HG03565 (cell line): ENCODE results near the gene PLPP4.
"Not testable (repeated sequence)": the region's sequence is repeated elsewhere in the genome, so short reads cannot be mapped to it uniquely, and the experiment has no call there.

Experiments
- ATAC-seq: cut with Tn5 transposase; IDR thresholded peaks from one replicate; pipeline ENCODE4 v1.9.1; 2021; ENCODE audit warnings: mild to moderate bottlenecking, moderate library complexity; ENCODE audit not compliant: unreplicated experiment

The PLPP4 gene

GRCh38 chr10:120485946-120486345 lies 28.9 kb downstream of the PLPP4 start:
- ATAC-seq = no peak

GRCh38 chr10:120486671-120487205 lies 29.7 kb downstream of the PLPP4 start:
- no peak for ATAC-seq

- ATAC-seq = no peak
These were observed 33.3 kb downstream of the PLPP4 start for GRCh38 chr10:120490288-120490687.

DNA sequence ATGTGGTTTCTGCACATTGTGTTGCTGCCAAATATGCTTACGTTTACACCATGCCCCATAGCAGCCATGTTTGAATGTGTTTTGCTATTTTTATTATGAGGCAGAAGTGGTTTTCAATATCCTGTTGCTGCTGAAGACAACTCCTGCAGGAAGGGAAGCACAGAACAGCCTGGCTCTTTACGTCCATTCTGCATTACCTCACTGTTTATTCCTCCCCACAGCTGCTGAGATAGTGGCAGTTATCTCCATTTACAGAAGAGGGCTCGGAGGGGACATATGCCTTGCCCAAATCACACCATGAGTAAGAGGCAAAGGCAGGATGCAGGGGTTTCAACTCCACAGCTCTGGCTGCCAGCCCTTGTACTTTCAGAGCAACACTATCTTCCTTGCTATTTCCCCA lies 35.3 kb downstream of the PLPP4 start:
- ATAC-seq = no peak

- ATAC-seq = no peak
These were observed 36.6 kb downstream of the PLPP4 start for GRCh38 chr10:120493411-120494312.

- ATAC-seq = no peak
These were observed 37.3 kb downstream of the PLPP4 start for GRCh38 chr10:120494313-120494710.

GRCh38 chr10:120495226-120496009 lies 38.4 kb downstream of the PLPP4 start:
- ATAC-seq = no peak

- no peak for ATAC-seq
These were observed 42.9 kb downstream of the PLPP4 start for GRCh38 chr10:120499883-120500282.

DNA sequence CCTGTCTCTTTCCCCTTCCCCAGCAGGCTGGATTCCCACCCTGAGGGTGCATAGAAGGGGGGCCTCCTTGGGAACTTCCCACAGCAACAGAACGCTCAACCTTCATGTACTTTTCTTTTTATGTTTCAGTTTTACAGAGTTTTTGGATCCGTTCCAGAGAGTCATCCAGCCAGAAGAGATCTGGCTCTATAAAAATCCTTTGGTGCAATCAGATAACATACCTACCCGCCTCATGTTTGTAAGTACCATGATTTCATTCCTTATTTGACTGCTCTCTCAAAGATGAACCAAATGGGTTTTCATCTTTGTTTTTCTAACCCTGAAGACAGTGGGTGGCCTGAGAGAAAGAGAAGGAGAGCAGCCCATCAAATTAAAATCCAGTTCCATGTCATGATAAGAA lies 46.7 kb downstream of the PLPP4 start:
- no peak for ATAC-seq

DNA sequence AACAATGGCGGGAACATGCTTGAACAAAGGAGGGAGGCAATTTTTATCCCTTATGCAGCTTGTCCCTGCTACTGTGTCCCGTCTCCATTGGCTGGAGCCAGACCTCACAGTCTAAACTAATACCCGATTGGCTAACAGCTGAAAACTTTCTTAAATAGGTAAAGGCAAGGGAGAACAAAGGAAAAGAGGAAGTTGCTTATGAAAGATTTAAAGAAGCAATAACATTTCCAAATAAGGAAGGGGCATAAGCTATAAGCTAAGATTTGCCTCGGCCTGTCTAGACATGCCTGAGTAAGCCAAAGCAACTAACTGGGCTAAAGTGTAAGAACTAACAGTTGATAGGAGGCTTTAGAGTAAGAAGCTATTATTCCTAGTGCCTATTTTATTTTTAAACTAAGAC lies 47.2 kb downstream of the PLPP4 start:
- ATAC-seq = not testable (repeated sequence)

- no peak for ATAC-seq
These were observed 48.0 kb downstream of the PLPP4 start for GRCh38 chr10:120505056-120505455.

DNA sequence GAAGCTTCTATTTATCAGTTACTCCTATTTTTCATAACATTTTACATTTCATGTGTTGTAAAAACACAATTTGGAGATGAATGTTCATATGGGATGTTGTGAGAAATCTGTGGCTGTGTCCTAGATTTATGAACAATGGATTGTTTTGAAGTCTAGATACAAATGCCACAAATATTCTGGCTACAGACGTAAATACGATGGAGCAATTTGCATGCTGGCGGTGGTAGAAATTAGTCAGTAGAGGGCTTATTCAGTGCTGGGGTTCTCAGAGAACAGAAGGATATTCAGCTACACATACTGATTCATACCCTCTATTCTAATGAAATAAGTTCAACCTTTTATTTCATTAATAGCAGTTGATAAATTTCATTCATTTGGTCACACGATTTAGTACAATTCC lies 48.8 kb downstream of the PLPP4 start:
- no peak for ATAC-seq

DNA sequence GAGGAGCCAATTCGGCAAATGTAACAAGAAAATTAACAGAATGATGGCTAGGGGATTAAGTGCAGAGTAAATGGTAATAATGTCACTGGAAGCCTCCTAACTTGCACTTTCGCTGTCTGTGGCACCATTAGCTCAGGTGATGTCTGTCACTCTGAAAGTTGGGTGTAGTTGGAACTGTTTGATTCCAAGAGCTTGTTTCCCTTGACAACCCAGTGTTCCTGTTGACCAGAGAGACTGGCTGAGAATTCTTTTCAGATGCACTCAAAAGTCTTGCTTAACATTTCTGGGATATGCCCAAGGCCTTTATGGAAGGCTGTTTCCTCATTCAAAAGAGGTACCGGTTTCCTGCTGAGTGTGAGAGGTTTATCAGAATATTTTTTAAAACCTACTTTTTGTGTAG lies 49.6 kb downstream of the PLPP4 start:
- ATAC-seq = no peak

DNA sequence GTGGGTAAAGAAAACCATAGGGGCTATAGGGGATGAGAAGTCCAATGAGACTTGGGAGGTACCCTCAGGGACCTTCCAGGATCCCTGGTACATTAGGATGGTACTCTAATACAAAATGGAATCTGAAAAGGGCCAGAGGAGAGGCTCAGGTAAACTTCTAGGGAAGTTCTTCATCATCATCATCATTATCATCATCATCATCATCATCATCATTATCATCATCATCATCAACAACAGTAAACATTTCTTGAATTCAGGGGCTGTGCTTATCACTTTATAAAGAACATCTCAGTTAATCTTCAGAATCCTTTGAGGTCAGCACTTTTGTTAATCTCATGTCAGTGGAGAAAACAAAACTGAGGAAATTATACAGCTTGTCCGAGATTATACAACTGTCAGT lies 50.1 kb downstream of the PLPP4 start:
- no peak for ATAC-seq

- no peak for ATAC-seq
These were observed 50.6 kb downstream of the PLPP4 start for GRCh38 chr10:120507651-120508050.

DNA sequence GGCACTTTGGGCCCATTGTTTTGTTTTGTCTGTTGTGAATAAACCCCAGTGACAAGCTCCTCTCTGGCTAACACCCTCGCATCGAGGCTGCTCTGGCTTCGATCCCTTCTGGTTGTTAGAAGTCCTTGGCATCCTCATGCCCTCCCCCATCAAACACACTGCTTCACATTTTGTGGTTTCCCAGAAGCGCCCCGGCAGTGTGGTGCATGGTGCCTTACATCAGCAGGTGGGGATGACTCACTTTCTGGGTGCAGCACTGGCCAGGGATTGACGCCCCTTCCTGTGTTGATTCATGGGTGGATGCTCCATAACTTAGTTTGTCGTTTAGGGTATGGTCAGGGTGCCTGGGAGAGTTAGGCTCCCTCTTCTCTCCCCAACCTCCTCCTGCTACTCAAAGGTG lies 51.4 kb downstream of the PLPP4 start:
- no peak for ATAC-seq

DNA sequence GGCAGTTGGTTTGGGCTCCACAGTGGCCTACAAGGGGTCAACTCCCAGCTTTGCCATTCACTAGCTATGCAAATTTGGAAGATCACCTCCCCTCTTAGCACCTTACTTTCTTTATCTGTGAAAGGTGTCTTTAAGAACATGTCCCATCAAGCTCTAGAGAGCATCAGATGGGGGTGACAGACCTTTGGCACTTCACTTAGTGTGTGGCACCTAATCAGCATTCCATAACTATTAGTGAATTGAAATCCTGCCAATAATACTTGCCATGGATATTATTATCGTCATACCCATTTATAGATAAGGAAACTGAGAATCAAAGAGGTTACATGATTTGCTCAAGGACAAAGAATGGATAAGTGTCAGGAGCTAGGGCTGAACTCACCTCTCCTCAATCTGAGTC lies 51.9 kb downstream of the PLPP4 start:
- no peak for ATAC-seq

- no peak for ATAC-seq
These were observed 54.1 kb downstream of the PLPP4 start for GRCh38 chr10:120511165-120511564.

- no peak for ATAC-seq
These were observed 56.3 kb downstream of the PLPP4 start for GRCh38 chr10:120513307-120513796.

- ATAC-seq = no peak
These were observed 57.1 kb downstream of the PLPP4 start for GRCh38 chr10:120514035-120514620.

DNA sequence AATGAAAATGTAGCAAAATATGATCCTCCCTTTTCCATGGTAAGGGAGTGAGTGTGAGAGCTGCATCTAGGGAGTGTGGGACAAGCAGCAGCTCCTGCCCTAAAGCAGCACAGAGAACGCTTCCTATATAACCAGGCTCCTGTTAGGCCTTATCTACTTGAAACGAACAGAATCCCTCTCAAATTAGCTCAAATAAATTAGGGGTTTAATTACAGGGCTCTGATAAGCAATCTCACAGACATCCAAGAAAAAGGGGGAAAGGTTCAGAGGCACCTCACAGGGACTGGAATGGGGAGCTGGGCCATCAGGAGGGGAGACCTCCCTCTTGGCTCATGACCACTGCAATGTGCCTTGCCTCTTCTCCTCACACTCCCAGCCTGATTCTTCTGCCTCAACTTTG lies 57.9 kb downstream of the PLPP4 start:
- no peak for ATAC-seq
